ENCODE measurements around the gene BSCL2.

The BSCL2 gene

GRCh38 chr11:62726915-62727164 lies 19.6 kb upstream of the BSCL2 start:
- DNase-seq (ENCODE audit: low read depth), result no peak
- TF ChIP-seq CTCF (IDR thresholded peaks at IDR 0.05; ENCODE audit: insufficient read depth, low read depth, low read length, missing control alignments), result no peak
- H3K4me3 ChIP-seq (ENCODE audit: low read depth, low read length), result peak overlapping the region; percentile 99

- no peak for DNase-seq (ENCODE audit: low read depth)
- peak overlapping the region; percentile 99 for H3K4me3 ChIP-seq (ENCODE audit: low read depth, low read length)
- TF ChIP-seq CTCF (IDR thresholded peaks at IDR 0.05; ENCODE audit: insufficient read depth, low read depth, low read length, missing control alignments), result no peak
Observed at GRCh38 chr11:62726156-62726914, 19.1 kb upstream of the BSCL2 start.

GRCh38 chr11:62725646-62726045 lies 18.4 kb upstream of the BSCL2 start:
- peak overlapping the region; percentile 99 for H3K4me3 ChIP-seq (ENCODE audit: low read depth, low read length)
- DNase-seq (ENCODE audit: low read depth), result no peak
- no peak for TF ChIP-seq CTCF (IDR thresholded peaks at IDR 0.05; ENCODE audit: insufficient read depth, low read depth, low read length, missing control alignments)

GRCh38 chr11:62724171-62724570 lies 16.9 kb upstream of the BSCL2 start:
- no peak for TF ChIP-seq CTCF (IDR thresholded peaks at IDR 0.05; ENCODE audit: insufficient read depth, low read depth, low read length, missing control alignments)
- H3K4me3 ChIP-seq (ENCODE audit: low read depth, low read length), result peak overlapping the region; percentile 99
- DNase-seq (ENCODE audit: low read depth), result no peak

- TF ChIP-seq CTCF (IDR thresholded peaks at IDR 0.05; ENCODE audit: insufficient read depth, low read depth, low read length, missing control alignments), result no peak
- no peak overlapping the region for H3K4me3 ChIP-seq (ENCODE audit: low read depth, low read length)
Observed at GRCh38 chr11:62721994-62722393, 14.8 kb upstream of the BSCL2 start.

GRCh38 chr11:62719302-62719978 lies 12.2 kb upstream of the BSCL2 start:
- no peak for DNase-seq (ENCODE audit: low read depth)
- TF ChIP-seq CTCF (IDR thresholded peaks at IDR 0.05; ENCODE audit: insufficient read depth, low read depth, low read length, missing control alignments), result no peak
- H3K4me3 ChIP-seq (ENCODE audit: low read depth, low read length), result no peak overlapping the region

More at GRCh38 chr11:62721994-62722393, 14.8 kb upstream of the BSCL2 start:
- DNase-seq (ENCODE audit: low read depth), result no peak

Measured in GM12865 (cell line).